ENCODE data around the gene ARID2.
A peak's percentile ranks its signal among the peaks of the same experiment; 100 is the strongest.

ARID2 gene

GRCh38 chr12:45730348-45731189 is 1.1 kb downstream of the ARID2 start:
- Mint-ChIP-seq H3K27me3 (no peaks in the 10 kb centered on the region), H3K9me3 (no peaks in the 10 kb centered on the region), H3K36me3 (ENCODE audit: low read depth) (peaks cover 24% of the 10 kb centered on the region), H3K4me3 (peak overlapping the region; percentile 100), H3K27ac (peak overlapping the region; percentile 95), H3K4me1 (ENCODE audit: low read depth) (peaks cover 46% of the 10 kb centered on the region)

- Mint-ChIP-seq H3K4me3 (peak overlapping the region; percentile 100), H3K27ac (peak overlapping the region; percentile 95), H3K4me1 (ENCODE audit: low read depth) (peaks cover 49% of the 10 kb centered on the region), H3K9me3 (no peaks in the 10 kb centered on the region), H3K27me3 (no peaks in the 10 kb centered on the region), H3K36me3 (ENCODE audit: low read depth) (peaks cover 30% of the 10 kb centered on the region)
Observed at GRCh38 chr12:45731190-45731775, 1.8 kb downstream of the ARID2 start.

GRCh38 chr12:45732250-45732649 is 2.7 kb downstream of the ARID2 start:
- H3K9me3 Mint-ChIP-seq, result no peaks in the 10 kb centered on the region
- H3K4me1 Mint-ChIP-seq (ENCODE audit: low read depth), result peaks cover 49% of the 10 kb centered on the region
- peak overlapping the region; percentile 79 for H3K27ac Mint-ChIP-seq
- H3K36me3 Mint-ChIP-seq (ENCODE audit: low read depth), result peaks cover 40% of the 10 kb centered on the region
- peak overlapping the region; percentile 100 for H3K4me3 Mint-ChIP-seq
- H3K27me3 Mint-ChIP-seq, result no peaks in the 10 kb centered on the region

DNA sequence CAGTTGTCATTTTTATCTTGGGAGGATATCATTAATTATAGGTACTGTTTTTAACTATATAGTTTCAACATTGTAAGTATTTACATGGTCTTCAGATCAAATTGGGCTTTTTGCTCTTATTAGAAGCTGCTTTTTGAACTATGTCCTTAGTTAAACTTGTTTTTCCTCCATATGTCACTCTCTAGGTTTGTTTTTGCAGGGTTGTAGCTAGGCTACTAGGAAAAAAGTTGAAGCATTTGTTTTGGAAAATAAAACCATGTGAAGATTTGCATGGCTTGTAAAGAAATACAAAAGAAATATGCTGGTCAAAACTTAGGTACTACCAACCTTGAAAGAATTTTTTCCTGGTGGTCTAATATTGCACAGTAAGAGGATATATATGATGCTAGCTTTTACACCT is 3.4 kb downstream of the ARID2 start:
- Mint-ChIP-seq H3K9me3 (no peaks in the 10 kb centered on the region), H3K4me1 (ENCODE audit: low read depth) (peaks cover 45% of the 10 kb centered on the region), H3K4me3 (peak overlapping the region; percentile 75), H3K27ac (peak overlapping the region; percentile 16), H3K27me3 (no peaks in the 10 kb centered on the region), H3K36me3 (ENCODE audit: low read depth) (peaks cover 47% of the 10 kb centered on the region)

- Mint-ChIP-seq H3K27me3 (no peaks in the 10 kb centered on the region), H3K4me3 (no peak overlapping the region), H3K27ac (no peak overlapping the region), H3K4me1 (ENCODE audit: low read depth) (peaks cover 59% of the 10 kb centered on the region), H3K9me3 (peaks cover 5% of the 10 kb centered on the region), H3K36me3 (ENCODE audit: low read depth) (peaks cover 59% of the 10 kb centered on the region)
Observed at GRCh38 chr12:45737638-45738037, 8.1 kb downstream of the ARID2 start.

DNA sequence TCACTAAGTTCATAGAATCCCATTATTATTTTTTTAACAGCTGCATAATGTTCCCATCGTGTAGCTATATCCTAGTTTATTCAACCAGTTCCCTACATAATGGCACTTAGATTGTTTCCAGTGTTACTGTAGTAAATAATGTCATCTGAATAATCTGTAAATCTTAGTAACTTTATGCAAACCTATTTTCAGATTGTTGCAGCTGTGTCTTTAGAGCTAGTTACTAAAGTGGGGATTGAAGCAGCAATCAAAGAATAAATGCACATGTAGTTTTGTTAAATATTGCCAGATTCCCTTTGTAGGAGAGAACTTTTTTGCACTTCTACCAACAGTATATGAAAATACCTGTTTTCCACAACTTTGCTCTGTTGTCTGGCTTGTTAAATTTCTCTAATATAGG is 13.1 kb downstream of the ARID2 start:
- Mint-ChIP-seq H3K27me3 (no peaks in the 10 kb centered on the region), H3K4me3 (no peak overlapping the region), H3K9me3 (peaks cover 5% of the 10 kb centered on the region), H3K36me3 (ENCODE audit: low read depth) (peaks cover 33% of the 10 kb centered on the region), H3K27ac (no peak overlapping the region), H3K4me1 (ENCODE audit: low read depth) (peaks cover 53% of the 10 kb centered on the region)

DNA sequence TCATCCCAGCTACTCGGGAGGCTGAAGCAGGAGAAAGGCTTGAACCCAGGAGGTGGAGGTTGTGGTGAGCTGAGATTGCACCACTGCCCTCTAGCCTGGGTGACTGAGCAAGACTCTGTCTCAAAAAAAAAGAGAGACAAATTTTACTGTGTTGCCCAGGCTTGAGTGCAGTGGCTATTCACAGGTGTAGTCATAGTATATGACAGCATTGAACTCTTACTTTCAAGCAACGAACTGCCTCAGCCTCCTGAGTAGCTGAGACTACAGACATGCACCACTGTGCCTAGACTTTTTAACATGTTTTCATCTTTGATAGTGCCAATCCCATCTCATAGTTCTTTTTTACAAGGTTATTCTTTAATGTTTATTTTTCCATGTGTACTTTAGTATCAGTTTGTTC is 13.7 kb downstream of the ARID2 start:
- H3K27me3 Mint-ChIP-seq, result no peaks in the 10 kb centered on the region
- peaks cover 60% of the 10 kb centered on the region for H3K4me1 Mint-ChIP-seq (ENCODE audit: low read depth)
- H3K9me3 Mint-ChIP-seq, result peaks cover 5% of the 10 kb centered on the region
- H3K27ac Mint-ChIP-seq, result no peak overlapping the region
- H3K36me3 Mint-ChIP-seq (ENCODE audit: low read depth), result peaks cover 30% of the 10 kb centered on the region
- no peak overlapping the region for H3K4me3 Mint-ChIP-seq

- H3K36me3 Mint-ChIP-seq (ENCODE audit: low read depth), result peaks cover 39% of the 10 kb centered on the region
- peaks cover 65% of the 10 kb centered on the region for H3K4me1 Mint-ChIP-seq (ENCODE audit: low read depth)
- H3K27me3 Mint-ChIP-seq, result no peaks in the 10 kb centered on the region
- H3K9me3 Mint-ChIP-seq, result peaks cover 5% of the 10 kb centered on the region
- H3K4me3 Mint-ChIP-seq, result no peak overlapping the region
- no peak overlapping the region for H3K27ac Mint-ChIP-seq
Observed at GRCh38 chr12:45745861-45746277, 16.4 kb downstream of the ARID2 start.

DNA sequence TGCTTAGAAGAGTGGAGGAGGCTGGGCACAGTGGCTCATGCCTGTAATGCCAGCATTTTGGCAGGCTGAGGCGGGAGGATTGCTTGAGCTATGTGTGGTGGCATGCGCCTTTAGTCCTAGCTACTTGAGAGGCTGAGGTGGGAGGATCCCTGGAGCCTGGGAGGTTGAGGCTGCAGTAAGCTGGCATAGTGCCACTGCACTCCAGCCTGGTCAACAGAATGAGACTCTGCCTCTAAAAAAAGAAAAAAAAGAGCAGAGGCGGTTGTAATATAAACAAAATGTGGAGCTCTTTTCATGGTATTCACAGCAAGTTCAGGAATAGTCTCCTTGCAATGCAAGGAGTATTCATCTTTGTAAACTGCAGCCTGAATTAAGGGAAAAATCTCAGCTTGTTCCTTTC is 27.2 kb downstream of the ARID2 start:
- Mint-ChIP-seq H3K4me3 (no peak overlapping the region), H3K9me3 (no peaks in the 10 kb centered on the region), H3K27me3 (no peaks in the 10 kb centered on the region), H3K36me3 (ENCODE audit: low read depth) (peaks cover 18% of the 10 kb centered on the region), H3K4me1 (ENCODE audit: low read depth) (peaks cover 40% of the 10 kb centered on the region), H3K27ac (no peak overlapping the region)

GRCh38 chr12:45757172-45757571 is 27.7 kb downstream of the ARID2 start:
- Mint-ChIP-seq H3K27ac (no peak overlapping the region), H3K4me3 (no peak overlapping the region), H3K36me3 (ENCODE audit: low read depth) (peaks cover 17% of the 10 kb centered on the region), H3K9me3 (no peaks in the 10 kb centered on the region), H3K4me1 (ENCODE audit: low read depth) (peaks cover 43% of the 10 kb centered on the region), H3K27me3 (no peaks in the 10 kb centered on the region)

- no peak overlapping the region for H3K27ac Mint-ChIP-seq
- H3K4me3 Mint-ChIP-seq, result no peak overlapping the region
- peaks cover 4% of the 10 kb centered on the region for H3K36me3 Mint-ChIP-seq (ENCODE audit: low read depth)
- no peaks in the 10 kb centered on the region for H3K27me3 Mint-ChIP-seq
- peaks cover 41% of the 10 kb centered on the region for H3K4me1 Mint-ChIP-seq (ENCODE audit: low read depth)
- H3K9me3 Mint-ChIP-seq, result no peaks in the 10 kb centered on the region
Observed at GRCh38 chr12:45760333-45760732, 30.8 kb downstream of the ARID2 start.

- H3K36me3 Mint-ChIP-seq (ENCODE audit: low read depth), result peaks cover 16% of the 10 kb centered on the region
- no peak overlapping the region for H3K27ac Mint-ChIP-seq
- H3K27me3 Mint-ChIP-seq, result no peaks in the 10 kb centered on the region
- no peak overlapping the region for H3K4me3 Mint-ChIP-seq
- H3K4me1 Mint-ChIP-seq (ENCODE audit: low read depth), result peaks cover 43% of the 10 kb centered on the region
- H3K9me3 Mint-ChIP-seq, result no peaks in the 10 kb centered on the region
Observed at GRCh38 chr12:45762185-45763110, 32.9 kb downstream of the ARID2 start.

GRCh38 chr12:45763381-45763780 is 33.9 kb downstream of the ARID2 start:
- H3K27me3 Mint-ChIP-seq, result no peaks in the 10 kb centered on the region
- peaks cover 2% of the 10 kb centered on the region for H3K9me3 Mint-ChIP-seq
- peaks cover 25% of the 10 kb centered on the region for H3K36me3 Mint-ChIP-seq (ENCODE audit: low read depth)
- no peak overlapping the region for H3K4me3 Mint-ChIP-seq
- H3K27ac Mint-ChIP-seq, result no peak overlapping the region
- H3K4me1 Mint-ChIP-seq (ENCODE audit: low read depth), result peaks cover 45% of the 10 kb centered on the region

GRCh38 chr12:45768194-45768593 is 38.7 kb downstream of the ARID2 start:
- Mint-ChIP-seq H3K27ac (no peak overlapping the region), H3K9me3 (peaks cover 15% of the 10 kb centered on the region), H3K4me1 (ENCODE audit: low read depth) (peaks cover 44% of the 10 kb centered on the region), H3K4me3 (no peak overlapping the region), H3K27me3 (no peaks in the 10 kb centered on the region), H3K36me3 (ENCODE audit: low read depth) (peaks cover 45% of the 10 kb centered on the region)

DNA sequence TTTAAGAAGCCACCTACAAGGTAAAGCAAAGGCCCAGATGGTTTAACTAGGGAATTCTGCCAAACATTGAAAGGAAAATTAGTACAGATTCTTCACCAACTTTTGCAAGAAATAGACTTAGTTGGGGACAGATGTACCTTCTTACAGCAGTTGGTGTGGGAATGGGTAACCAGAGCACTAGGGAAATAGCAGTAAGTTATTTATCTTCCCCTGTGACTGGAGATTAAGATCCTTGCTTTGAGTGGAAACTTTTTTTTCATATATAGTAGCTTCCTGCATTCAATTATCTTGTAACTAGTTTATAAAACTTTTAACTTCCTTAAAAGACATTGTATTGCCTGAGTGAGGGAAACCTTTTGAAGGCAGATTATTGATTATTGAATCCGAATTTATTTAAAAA is 44.2 kb downstream of the ARID2 start:
- no peaks in the 10 kb centered on the region for H3K27me3 Mint-ChIP-seq
- peaks cover 41% of the 10 kb centered on the region for H3K4me1 Mint-ChIP-seq (ENCODE audit: low read depth)
- peaks cover 16% of the 10 kb centered on the region for H3K36me3 Mint-ChIP-seq (ENCODE audit: low read depth)
- H3K27ac Mint-ChIP-seq, result no peak overlapping the region
- H3K9me3 Mint-ChIP-seq, result peaks cover 9% of the 10 kb centered on the region
- no peak overlapping the region for H3K4me3 Mint-ChIP-seq
